Stimulated activated CD4-positive, alpha-beta T cell treated with anti-CD3 and anti-CD28 coated beads, Interleukin-12 subunit alpha, Interleukin-12 subunit beta, amount 100 ng/mL, for 48 hours (primary cell): ENCODE data around the gene PPP1R7.

Source experiments
- DNase-seq, 3 donors: peaks; one replicate each; pipeline ENCODE4 v3.0.0-alpha.2; 2020; ENCODE audit warnings: low read depth in 2 of 3, low spot score in 1 of 3

PPP1R7 gene

GRCh38 chr2:241211276-241211675 lies 61.0 kb downstream of the PPP1R7 start:
- no peak for DNase-seq

GRCh38 chr2:241213041-241213440 lies 62.8 kb downstream of the PPP1R7 start:
- no peak for DNase-seq

- no peak for DNase-seq
These were observed 63.3 kb downstream of the PPP1R7 start for GRCh38 chr2:241213567-241213966.

GRCh38 chr2:241214209-241214608 lies 63.9 kb downstream of the PPP1R7 start:
- no peak for DNase-seq

GRCh38 chr2:241214766-241215165 lies 64.5 kb downstream of the PPP1R7 start:
- DNase-seq: no peak

- DNase-seq: no peak
These were observed 65.2 kb downstream of the PPP1R7 start for GRCh38 chr2:241215421-241215820.

GRCh38 chr2:241216211-241216761 lies 66.0 kb downstream of the PPP1R7 start:
- DNase-seq: no peak

- peak in 1 of 3 donors; percentile 28 for DNase-seq
These were observed 67.2 kb downstream of the PPP1R7 start for GRCh38 chr2:241217320-241218031.

- DNase-seq: peak in 1 of 3 donors; percentile 13
These were observed 68.1 kb downstream of the PPP1R7 start for GRCh38 chr2:241218131-241219029.

- DNase-seq: no peak
These were observed 68.7 kb downstream of the PPP1R7 start for GRCh38 chr2:241219030-241219382.

GRCh38 chr2:241219856-241220356 lies 69.6 kb downstream of the PPP1R7 start:
- no peak for DNase-seq

GRCh38 chr2:241223211-241224017 lies 73.1 kb downstream of the PPP1R7 start:
- no peak for DNase-seq

- DNase-seq: no peak
These were observed 74.0 kb downstream of the PPP1R7 start for GRCh38 chr2:241224018-241224850.

GRCh38 chr2:241224851-241225438 lies 74.7 kb downstream of the PPP1R7 start:
- no peak for DNase-seq

- no peak for DNase-seq
These were observed 75.3 kb downstream of the PPP1R7 start for GRCh38 chr2:241225545-241225944.

- DNase-seq: no peak
These were observed 75.7 kb downstream of the PPP1R7 start for GRCh38 chr2:241225983-241226382.

- no peak for DNase-seq
These were observed 76.7 kb downstream of the PPP1R7 start for GRCh38 chr2:241226723-241227572.

GRCh38 chr2:241227594-241227993 lies 77.3 kb downstream of the PPP1R7 start:
- DNase-seq: no peak
